Ectodermal cell (in vitro differentiated cells): ENCODE results near the gene TCP11L2.

Experiments
- H3K27ac ChIP-seq: 2 replicates; pipeline ENCODE4 v1.7.0; 2013; ENCODE audit warnings: mild to moderate bottlenecking, low read depth, low read length; ENCODE audit not compliant: insufficient read depth, poor library complexity, severe bottlenecking
- H3K27me3 ChIP-seq: 2 replicates; pipeline ENCODE4 v1.7.0; 2013; ENCODE audit warnings: mild to moderate bottlenecking, low read length; ENCODE audit not compliant: insufficient read depth, control insufficient read depth, poor library complexity, severe bottlenecking
- H3K36me3 ChIP-seq: one replicate; pipeline ENCODE4 v1.7.0; 2013; ENCODE audit warnings: low read length; ENCODE audit not compliant: control insufficient read depth, insufficient read depth
- H3K4me1 ChIP-seq: one replicate; pipeline ENCODE4 v1.7.0; 2013; ENCODE audit warnings: low read length; ENCODE audit not compliant: control insufficient read depth, insufficient read depth
- H3K4me3 ChIP-seq: 2 replicates; pipeline ENCODE4 v1.7.0; 2013; ENCODE audit warnings: low read depth, low read length, control low read depth; ENCODE audit not compliant: insufficient read depth
- H3K9me3 ChIP-seq: 2 replicates; pipeline ENCODE4 v1.7.0; 2013; ENCODE audit warnings: mild to moderate bottlenecking, low read length, moderate library complexity; ENCODE audit not compliant: control insufficient read depth
- WGBS, 2 experiments: methylation state at CpG; one replicate each; pipeline ENCODE4 v1.1.7; 2013; ENCODE audit warnings: missing lambda C conversion rate in 2 of 2; 5-methylcytosine and 5-hydroxymethylcytosine counted together

The TCP11L2 gene

DNA sequence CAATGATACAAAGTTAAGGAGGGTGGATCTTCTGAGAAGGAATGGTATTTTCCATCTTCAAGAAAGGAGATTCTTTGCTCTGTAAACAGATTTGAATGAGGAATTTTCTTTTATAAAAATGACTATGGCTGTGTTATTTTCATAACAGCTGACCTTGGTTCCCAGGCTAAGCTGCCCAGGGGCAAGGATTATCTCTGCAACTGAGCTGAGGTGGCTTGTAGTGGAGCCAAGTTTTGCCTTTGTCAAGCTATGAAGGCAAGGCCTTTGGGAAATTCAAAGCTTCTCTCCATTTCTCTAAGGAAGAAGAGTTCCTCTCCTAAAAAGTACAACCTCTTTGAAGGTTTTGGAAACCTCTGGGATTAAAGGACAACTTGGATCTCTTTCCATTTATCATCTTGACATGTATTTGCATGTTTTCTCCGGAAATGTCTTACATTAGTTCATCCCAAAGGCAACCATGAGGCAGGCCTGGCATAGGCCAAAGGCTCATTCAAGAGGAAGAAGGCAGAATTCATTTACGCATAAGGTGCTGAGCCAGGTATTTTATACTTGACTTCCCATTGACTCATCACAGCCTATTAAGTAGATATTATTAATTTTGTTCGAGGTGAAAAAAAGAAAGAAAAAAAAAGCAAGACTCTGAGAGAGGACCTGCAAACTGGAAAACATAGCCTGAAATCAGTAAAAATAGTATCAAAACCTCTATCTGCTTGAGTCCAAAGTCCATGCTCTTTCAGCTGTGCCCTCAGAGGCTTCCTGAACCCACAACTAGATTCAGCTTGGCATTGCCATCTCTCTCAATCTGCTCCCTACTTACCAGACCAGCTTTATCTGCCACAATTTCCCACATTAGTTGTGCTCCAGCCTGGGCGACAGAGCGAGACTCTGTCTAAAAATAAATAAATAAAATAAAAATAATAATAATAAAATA is 30.7 kb upstream of the TCP11L2 start:
- Histone ChIP-seq H3K27ac (no peak overlapping the region), H3K27me3 (no peaks in the 10 kb centered on the region), H3K4me1 (no peaks in the 10 kb centered on the region), H3K9me3 (no peaks in the 10 kb centered on the region), H3K36me3 (no peaks in the 10 kb centered on the region), H3K4me3 (no peak overlapping the region)
- WGBS, 2 experiments: 95 to 98% methylated on average over 3 of the region's 5 CpGs

DNA sequence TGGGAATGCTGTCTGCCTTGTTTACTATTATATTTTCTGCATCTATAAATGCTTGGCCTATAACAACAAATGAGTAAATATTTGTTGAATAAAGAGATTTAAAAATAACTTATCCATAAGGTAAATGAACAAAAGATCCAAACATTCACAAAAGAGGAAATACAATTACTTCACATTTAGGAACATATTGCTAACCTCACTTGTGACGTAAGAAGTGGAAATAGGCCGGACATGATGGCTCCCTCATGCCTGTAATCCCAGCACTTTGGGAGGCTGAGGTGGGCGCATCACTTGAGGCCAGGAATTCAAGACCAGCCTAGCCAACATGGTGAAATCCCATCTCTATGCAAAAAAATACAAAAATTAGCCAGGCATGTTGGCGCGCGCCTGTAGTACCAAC is 29.0 kb upstream of the TCP11L2 start:
- Histone ChIP-seq H3K4me3 (no peak overlapping the region), H3K36me3 (no peaks in the 10 kb centered on the region), H3K27me3 (no peaks in the 10 kb centered on the region), H3K4me1 (no peaks in the 10 kb centered on the region), H3K9me3 (no peaks in the 10 kb centered on the region), H3K27ac (no peak overlapping the region)
- WGBS, 2 experiments: 92 to 94% methylated on average over 6 of the region's 6 CpGs

DNA sequence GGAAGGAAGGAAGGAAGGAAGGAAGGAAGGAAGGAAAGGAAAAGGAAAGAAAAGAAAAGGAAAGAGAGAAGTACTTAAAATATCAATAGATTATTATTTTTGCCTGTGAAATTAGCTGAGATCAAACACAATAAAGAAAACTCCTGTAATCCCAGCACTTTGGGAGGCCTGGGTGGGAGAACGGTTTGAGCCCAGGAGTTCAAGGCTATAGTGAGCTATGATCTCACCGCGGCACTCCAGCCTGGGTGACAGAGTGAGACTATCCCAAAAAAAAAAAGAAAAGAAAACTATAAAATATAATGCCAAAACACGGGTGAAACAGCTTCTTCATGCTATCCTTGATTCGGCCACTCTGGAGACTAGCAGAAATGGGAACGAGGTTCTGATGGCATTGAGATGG is 28.5 kb upstream of the TCP11L2 start:
- H3K27ac ChIP-seq: no peak overlapping the region
- WGBS, 2 experiments: 95 to 97% methylated on average over 6 of the region's 6 CpGs

DNA sequence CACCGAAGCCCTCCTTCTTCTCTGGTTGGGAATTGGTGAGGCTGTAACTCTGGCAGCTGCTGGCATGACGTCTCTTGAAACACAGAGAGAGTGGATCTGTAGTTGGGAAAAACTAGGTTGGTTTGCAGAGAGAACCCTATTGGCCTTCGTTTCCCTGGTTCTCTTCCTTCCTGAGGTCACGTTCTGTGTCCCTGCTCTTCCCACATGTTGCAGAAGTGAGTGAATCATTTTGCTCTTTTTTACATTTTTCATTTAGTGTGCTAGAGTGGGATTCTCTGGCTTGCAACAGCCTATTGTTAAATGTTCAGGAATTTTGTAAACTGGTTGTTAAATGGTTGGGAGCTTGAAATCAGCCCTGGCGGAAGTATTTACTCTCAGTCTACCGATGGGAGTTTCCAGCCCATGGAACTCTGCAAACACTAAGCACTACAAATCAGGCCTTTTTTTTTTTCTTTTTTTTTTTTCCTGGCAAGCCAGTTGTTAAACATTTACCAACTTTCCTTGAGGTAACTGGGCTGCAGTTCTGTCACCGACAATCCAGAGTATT is 27.9 kb upstream of the TCP11L2 start:
- no peaks in the 10 kb centered on the region for H3K9me3 ChIP-seq
- no peak overlapping the region for H3K27ac ChIP-seq
- H3K27me3 ChIP-seq: no peaks in the 10 kb centered on the region
- no peaks in the 10 kb centered on the region for H3K4me1 ChIP-seq
- H3K4me3 ChIP-seq: no peak overlapping the region
- 89 to 91% methylated on average over 7 of the region's 7 CpGs for WGBS, 2 experiments
- no peaks in the 10 kb centered on the region for H3K36me3 ChIP-seq

More for the DNA sequence above, 28.5 kb upstream of the TCP11L2 start:
- no peaks in the 10 kb centered on the region for H3K36me3 ChIP-seq
- no peaks in the 10 kb centered on the region for H3K27me3 ChIP-seq
- H3K9me3 ChIP-seq: no peaks in the 10 kb centered on the region
- no peak overlapping the region for H3K4me3 ChIP-seq
- H3K4me1 ChIP-seq: no peaks in the 10 kb centered on the region

DNA sequence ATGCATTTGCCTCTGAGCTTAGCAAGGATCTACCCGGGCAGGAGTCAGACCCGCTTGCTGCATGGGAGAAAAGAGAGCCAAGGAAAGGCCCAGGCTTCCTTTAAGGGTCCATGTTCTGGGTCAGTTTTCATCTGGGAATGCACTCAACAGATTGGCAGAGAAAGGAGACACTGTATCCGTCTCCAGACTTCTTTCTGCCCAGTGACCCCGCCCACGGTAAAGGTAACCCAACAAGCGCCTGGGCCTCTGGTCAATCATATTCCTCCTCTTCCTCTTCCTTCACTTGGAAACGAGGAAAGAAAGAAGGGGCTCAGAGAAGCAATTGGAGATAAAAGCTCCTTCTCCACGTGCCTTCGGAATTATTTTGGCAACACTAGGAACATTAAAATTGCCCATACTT is 27.1 kb upstream of the TCP11L2 start:
- WGBS, 2 experiments: 88 to 89% methylated on average over 9 of the region's 9 CpGs
- Histone ChIP-seq H3K27me3 (no peaks in the 10 kb centered on the region), H3K9me3 (no peaks in the 10 kb centered on the region), H3K27ac (no peak overlapping the region), H3K36me3 (no peaks in the 10 kb centered on the region), H3K4me1 (no peaks in the 10 kb centered on the region), H3K4me3 (no peak overlapping the region)

DNA sequence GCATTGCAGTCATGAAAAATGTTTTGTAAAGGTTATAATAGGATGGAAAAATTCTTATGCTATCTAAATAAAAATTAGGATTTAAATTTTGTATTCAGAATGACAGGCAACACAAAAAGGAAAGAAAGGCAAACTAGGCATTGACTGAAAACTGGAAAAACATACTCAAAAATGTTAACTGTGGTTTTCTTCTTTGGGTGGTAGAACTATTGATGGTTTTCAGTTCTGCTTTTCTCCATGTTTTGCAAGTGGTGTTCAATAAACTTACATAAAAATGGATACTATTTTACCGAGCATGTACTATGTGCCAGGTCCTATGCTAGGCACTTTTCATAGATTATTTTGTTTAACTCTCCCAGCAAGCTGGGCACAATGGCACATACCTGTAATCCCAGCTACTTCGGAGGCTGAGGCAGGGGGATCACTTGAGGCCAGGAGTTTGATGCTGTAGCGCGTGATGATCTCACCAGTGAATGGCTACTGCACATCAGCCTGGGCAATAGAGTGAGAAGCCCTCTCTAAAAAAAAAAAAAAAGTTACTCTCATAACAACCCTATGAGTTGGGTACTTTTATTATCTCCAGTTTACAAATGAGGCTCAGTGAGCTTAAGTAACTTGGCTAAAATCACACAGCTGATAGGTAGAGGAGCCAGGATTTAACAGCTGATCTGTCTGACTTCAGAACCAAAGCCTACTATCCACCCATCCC is 26.3 kb upstream of the TCP11L2 start:
- Histone ChIP-seq H3K4me3 (no peak overlapping the region), H3K9me3 (no peaks in the 10 kb centered on the region), H3K4me1 (no peaks in the 10 kb centered on the region), H3K27ac (no peak overlapping the region), H3K27me3 (no peaks in the 10 kb centered on the region), H3K36me3 (no peaks in the 10 kb centered on the region)
- WGBS, 2 experiments: 96% methylated on average over 4 of the region's 4 CpGs

DNA sequence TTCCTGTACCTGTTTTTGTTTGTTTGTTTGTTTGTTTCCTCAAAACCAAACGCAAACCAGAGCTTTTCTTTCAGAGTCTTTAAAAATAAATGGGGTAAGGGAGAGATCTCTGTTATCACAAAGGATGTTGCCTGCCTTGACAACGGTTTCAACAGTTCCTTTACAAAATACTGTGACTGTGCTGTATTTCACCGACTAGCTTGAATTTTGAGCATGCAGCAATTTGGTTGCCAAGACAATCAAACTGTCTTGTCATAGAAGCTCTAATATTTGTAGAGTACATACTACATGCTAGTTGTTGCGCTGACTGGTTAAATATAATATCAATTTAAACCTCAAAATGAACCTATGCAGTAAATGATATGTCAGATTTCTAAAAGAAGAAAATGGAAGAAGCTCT is 22.4 kb upstream of the TCP11L2 start:
- Histone ChIP-seq H3K36me3 (no peaks in the 10 kb centered on the region), H3K27me3 (no peaks in the 10 kb centered on the region), H3K27ac (no peak overlapping the region), H3K4me1 (no peaks in the 10 kb centered on the region), H3K9me3 (no peaks in the 10 kb centered on the region), H3K4me3 (no peak overlapping the region)
- 85 to 91% methylated on average over 3 to 4 of the region's 4 CpGs for WGBS, 2 experiments

DNA sequence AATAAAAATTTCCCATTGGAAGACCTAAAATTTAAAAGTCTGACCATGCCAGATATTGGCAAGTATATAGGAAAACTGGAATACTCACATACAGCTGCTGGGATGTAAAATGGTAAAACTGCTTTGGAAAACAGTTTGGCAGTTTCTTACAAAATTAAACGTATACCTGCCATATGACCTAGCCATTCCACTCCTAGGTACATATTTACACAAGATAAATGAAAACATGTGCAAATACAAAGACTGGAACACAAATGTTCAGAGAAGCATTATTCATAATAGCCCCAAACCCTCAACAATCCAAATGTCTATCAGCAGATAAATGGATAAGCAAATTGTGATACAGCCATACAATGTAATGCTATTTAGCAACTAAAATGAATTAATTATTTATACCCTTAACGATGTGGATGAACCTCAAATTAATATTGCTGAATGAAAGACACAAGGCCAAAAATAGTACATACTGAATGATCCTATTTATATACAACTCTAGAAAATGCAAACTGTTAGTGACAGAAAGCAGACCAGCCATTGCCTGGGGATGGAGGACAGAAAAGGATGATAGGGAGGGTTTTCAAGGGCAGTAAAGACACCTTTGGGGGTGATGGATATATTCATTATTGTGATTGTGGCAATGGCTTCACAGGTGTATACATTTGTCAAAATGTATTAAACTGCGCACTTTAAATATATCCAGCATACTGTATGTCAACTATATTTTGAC is 21.3 kb upstream of the TCP11L2 start:
- 64 to 84% methylated on average over 2 of the region's 3 CpGs for WGBS, 2 experiments
- Histone ChIP-seq H3K36me3 (no peaks in the 10 kb centered on the region), H3K4me3 (no peak overlapping the region), H3K27ac (no peak overlapping the region), H3K9me3 (no peaks in the 10 kb centered on the region), H3K4me1 (no peaks in the 10 kb centered on the region), H3K27me3 (no peaks in the 10 kb centered on the region)

DNA sequence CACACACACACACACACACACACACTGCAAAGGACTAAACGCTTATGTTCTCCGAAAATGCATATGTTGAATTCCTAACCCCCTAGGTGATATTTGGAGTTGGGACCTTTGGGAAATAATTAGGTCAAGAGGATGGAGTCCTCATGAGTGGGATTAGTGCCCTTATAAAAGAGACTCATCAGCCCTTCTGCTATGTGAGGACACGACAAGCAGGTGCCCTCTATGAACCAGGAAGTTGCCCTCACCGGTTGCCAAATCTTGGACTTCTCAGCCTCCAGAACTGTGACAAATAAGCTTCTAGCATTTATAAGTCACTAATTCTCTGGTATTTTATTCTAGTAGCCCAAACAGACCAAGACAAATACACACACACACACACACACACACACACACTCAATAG is 20.7 kb upstream of the TCP11L2 start:
- Histone ChIP-seq H3K9me3 (no peaks in the 10 kb centered on the region), H3K4me1 (no peaks in the 10 kb centered on the region), H3K27ac (no peak overlapping the region), H3K27me3 (no peaks in the 10 kb centered on the region), H3K36me3 (no peaks in the 10 kb centered on the region), H3K4me3 (no peak overlapping the region)
- WGBS, 2 experiments: 87 to 93% methylated on average over 3 to 4 of the region's 4 CpGs
